ENCODE data around the gene RBBP5.

DNA sequence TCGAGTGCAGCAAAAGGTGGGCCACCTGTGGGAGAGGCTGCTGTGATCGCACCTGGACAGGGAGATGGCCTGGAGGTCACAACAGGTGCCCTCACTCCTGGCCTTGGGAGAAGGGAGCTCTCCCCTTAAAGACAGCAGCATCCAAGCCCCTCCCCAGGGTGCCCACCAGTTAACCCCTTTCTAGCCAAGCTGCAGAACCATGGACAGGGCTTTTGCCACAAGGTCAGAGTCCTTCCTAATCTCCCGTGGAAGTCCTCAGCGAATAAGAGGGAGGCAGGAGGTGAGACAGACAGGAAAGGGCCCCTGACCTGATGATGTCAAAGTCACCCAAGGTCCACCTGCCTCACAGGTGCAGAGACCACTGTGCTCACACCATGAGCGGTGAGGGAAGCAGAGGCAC is 77.0 kb downstream of the RBBP5 start:
- TF ChIP-seq CTCF (IDR thresholded peaks at IDR 0.05; ENCODE audit: low read length) (no peak), EZH2 (IDR thresholded peaks at IDR 0.05; ENCODE audit: borderline replicate concordance, low read length) (no peak)

All from OCI-LY1 (cell line).